Measurements from ENCODE around the gene TNIK. TPM values are rescaled to one million over a fixed set of nuclear protein-coding genes. Genes with fewer than 3 reads are reported as not detected.

Gene TNIK
- total RNA-seq, 1 donor from 2014 or later: 17.0 TPM

DNA sequence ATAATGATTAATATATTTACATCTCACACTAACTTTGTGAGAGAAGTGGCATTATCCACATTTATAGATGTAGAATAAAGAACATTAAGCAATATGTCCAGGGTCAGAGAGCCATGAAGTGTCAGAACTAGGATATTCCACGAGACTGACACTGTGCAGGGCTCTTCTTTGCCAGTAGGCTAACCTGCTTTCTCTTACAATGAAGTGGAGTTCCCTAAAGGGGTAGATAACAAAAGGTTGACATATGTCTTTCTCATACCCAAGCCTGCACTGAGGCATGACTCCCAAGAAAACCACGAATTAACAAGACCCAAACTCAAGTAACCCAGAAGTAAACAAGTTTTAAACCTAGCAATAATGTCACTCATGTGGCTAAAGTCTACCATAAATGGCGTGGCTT is 242.1 kb downstream of the TNIK start:
- Histone ChIP-seq H3K36me3 (ENCODE audit: control insufficient read depth, insufficient read depth, low read length) (no peaks in the 10 kb centered on the region), H3K4me3 (ENCODE audit: low read depth, low read length) (no peak overlapping the region), H3K27me3 (ENCODE audit: control insufficient read depth, insufficient read depth, low read length) (no peaks in the 10 kb centered on the region)
- DNase-seq (ENCODE audit: low read depth): no peak
- TF ChIP-seq, protein P1, sequence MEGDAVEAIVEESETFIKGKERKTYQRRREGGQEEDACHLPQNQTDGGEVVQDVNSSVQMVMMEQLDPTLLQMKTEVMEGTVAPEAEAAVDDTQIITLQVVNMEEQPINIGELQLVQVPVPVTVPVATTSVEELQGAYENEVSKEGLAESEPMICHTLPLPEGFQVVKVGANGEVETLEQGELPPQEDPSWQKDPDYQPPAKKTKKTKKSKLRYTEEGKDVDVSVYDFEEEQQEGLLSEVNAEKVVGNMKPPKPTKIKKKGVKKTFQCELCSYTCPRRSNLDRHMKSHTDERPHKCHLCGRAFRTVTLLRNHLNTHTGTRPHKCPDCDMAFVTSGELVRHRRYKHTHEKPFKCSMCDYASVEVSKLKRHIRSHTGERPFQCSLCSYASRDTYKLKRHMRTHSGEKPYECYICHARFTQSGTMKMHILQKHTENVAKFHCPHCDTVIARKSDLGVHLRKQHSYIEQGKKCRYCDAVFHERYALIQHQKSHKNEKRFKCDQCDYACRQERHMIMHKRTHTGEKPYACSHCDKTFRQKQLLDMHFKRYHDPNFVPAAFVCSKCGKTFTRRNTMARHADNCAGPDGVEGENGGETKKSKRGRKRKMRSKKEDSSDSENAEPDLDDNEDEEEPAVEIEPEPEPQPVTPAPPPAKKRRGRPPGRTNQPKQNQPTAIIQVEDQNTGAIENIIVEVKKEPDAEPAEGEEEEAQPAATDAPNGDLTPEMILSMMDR (IDR thresholded peaks at IDR 0.05; ENCODE audit: insufficient read depth, low read length, poor library complexity, severe bottlenecking): no peak

DNA sequence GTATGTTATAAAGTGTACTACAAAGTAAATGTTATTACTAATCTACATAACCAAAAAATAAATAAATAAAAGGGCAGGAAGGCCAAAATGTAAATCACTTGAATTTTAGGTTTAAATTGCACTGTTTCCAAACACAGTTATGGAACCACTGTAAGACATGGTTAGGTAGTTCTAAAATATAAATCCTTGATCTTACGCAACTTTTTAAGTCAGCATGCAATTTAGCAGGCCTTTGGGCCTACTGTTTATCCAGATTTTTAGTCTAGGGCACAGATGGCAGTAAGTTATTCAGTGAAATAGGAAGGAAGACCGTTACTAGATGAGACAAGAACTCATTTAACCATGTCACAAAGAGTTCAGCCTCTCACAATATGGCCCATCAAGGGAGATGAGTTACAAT is 246.3 kb downstream of the TNIK start:
- Histone ChIP-seq H3K36me3 (ENCODE audit: control insufficient read depth, insufficient read depth, low read length) (no peaks in the 10 kb centered on the region), H3K27me3 (ENCODE audit: control insufficient read depth, insufficient read depth, low read length) (no peaks in the 10 kb centered on the region), H3K4me3 (ENCODE audit: low read depth, low read length) (no peak overlapping the region)
- TF ChIP-seq, protein P1 (IDR thresholded peaks at IDR 0.05; ENCODE audit: insufficient read depth, low read length, poor library complexity, severe bottlenecking): no peak
- no peak for DNase-seq (ENCODE audit: low read depth)

DNA sequence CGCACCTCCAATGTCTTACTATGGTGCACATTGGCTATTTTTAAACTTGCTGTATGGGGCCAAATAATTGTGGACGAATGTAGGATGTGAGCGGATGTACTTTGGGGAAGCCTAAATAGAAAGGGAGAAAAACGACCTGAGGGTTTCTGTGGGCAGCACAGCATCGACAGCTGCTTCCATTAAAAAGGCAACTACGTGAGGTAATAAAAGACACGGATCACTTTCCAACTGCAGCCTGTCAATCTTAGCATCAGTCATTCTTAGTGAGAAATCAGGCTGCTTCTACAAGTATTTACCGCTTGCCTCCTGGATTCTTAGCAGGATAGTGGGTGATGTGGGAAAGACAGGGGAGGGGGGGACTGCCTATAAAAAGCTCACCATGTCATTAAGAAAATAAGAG is 247.0 kb downstream of the TNIK start:
- DNase-seq (ENCODE audit: low read depth): no peak
- H3K36me3 ChIP-seq (ENCODE audit: control insufficient read depth, insufficient read depth, low read length): no peaks in the 10 kb centered on the region
- H3K27me3 ChIP-seq (ENCODE audit: control insufficient read depth, insufficient read depth, low read length): no peaks in the 10 kb centered on the region
- H3K4me3 ChIP-seq (ENCODE audit: low read depth, low read length): no peak overlapping the region
- TF ChIP-seq, protein P1 (IDR thresholded peaks at IDR 0.05; ENCODE audit: insufficient read depth, low read length, poor library complexity, severe bottlenecking): no peak

DNA sequence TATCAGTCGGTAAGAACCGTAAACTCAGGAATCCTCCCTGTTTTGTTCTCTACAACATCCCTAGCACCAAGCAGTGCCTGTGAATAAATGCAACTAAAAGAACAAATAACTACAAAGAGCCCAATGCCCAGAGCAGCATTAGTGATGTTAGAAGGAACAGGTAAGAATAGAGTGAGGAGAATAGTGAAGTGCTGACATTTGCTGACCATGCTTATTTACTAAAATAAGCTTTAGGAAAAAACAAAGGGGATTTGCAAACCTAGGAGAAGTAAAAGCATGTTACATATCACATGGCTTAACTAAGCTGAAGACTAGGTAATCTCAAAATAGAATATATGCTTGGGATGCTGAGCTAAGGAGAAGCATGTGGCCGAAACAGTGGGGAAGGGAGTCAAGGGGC is 247.6 kb downstream of the TNIK start:
- no peaks in the 10 kb centered on the region for H3K27me3 ChIP-seq (ENCODE audit: control insufficient read depth, insufficient read depth, low read length)
- TF ChIP-seq, protein P1 (IDR thresholded peaks at IDR 0.05; ENCODE audit: insufficient read depth, low read length, poor library complexity, severe bottlenecking): no peak
- H3K36me3 ChIP-seq (ENCODE audit: control insufficient read depth, insufficient read depth, low read length): no peaks in the 10 kb centered on the region
- DNase-seq (ENCODE audit: low read depth): no peak
- H3K4me3 ChIP-seq (ENCODE audit: low read depth, low read length): no peak overlapping the region

DNA sequence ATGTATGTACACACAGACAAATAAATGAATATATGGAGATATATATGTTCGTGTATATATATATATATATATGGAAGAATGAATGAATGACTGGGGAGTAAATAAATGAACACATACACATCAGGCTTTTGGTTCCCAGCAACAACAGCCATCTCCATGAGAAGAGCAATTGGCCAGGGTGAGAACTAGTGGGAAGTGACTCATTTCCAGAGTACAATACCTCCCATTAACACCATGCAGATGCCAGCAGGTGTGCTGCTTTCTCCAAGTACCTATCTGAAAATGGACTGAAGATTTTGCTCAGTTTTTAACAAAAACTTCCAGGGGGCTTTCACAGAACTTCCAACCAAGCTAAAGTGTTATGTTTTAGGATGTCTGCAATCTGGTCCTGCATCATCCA is 253.9 kb downstream of the TNIK start:
- DNase-seq (ENCODE audit: low read depth): no peak
- H3K4me3 ChIP-seq (ENCODE audit: low read depth, low read length): no peak overlapping the region
- no peaks in the 10 kb centered on the region for H3K36me3 ChIP-seq (ENCODE audit: control insufficient read depth, insufficient read depth, low read length)
- no peaks in the 10 kb centered on the region for H3K27me3 ChIP-seq (ENCODE audit: control insufficient read depth, insufficient read depth, low read length)
- TF ChIP-seq, protein P1 (IDR thresholded peaks at IDR 0.05; ENCODE audit: insufficient read depth, low read length, poor library complexity, severe bottlenecking): no peak

DNA sequence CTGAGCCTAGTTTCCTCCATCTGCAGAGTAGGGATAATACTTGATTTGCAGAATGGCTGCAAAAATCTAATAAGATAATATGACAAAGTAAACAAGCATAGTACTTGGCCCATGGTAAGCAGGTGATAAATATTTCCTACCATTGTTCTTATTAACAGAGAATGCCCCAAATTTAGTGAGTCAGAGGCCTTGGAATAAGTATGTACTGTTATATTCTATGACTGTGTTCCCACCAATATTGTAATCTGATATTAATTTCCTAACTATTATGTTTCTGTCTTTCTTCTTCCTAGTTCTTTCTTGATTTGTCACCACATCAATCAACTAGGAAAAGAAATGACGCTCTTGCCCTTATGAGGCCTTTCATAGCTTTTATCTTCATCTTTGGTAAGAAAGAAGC is 255.3 kb downstream of the TNIK start:
- no peak for DNase-seq (ENCODE audit: low read depth)

More for the DNA sequence above, 255.3 kb downstream of the TNIK start:
- H3K4me3 ChIP-seq (ENCODE audit: low read depth, low read length): no peak overlapping the region
- H3K27me3 ChIP-seq (ENCODE audit: control insufficient read depth, insufficient read depth, low read length): no peaks in the 10 kb centered on the region
- no peaks in the 10 kb centered on the region for H3K36me3 ChIP-seq (ENCODE audit: control insufficient read depth, insufficient read depth, low read length)
- TF ChIP-seq, protein P1 (IDR thresholded peaks at IDR 0.05; ENCODE audit: insufficient read depth, low read length, poor library complexity, severe bottlenecking): no peak

Data from kidney epithelial cell (primary cell).